ENCODE measurements around the gene ADAM19.

ADAM19 gene

DNA sequence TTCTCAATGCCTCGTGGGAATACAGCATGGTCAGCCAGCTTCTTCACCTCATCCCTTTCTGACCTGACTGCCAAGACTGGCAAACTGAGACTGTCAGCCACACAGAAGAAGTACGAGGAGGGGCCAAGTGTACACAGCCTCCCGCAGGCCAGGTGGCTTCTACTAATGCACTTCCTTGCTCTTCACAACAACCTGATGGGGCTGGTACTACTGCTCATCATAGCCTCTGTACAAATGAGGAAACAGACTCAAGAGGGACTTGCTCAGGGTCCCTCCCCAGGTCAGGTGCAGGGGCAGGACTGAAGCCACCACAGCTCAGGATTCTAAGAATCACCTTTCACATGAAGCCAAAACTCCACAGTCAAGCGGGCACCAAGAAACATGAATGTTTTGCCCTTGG, 94.3 kb downstream of the ADAM19 start:
- no peak for DNase-seq

DNA sequence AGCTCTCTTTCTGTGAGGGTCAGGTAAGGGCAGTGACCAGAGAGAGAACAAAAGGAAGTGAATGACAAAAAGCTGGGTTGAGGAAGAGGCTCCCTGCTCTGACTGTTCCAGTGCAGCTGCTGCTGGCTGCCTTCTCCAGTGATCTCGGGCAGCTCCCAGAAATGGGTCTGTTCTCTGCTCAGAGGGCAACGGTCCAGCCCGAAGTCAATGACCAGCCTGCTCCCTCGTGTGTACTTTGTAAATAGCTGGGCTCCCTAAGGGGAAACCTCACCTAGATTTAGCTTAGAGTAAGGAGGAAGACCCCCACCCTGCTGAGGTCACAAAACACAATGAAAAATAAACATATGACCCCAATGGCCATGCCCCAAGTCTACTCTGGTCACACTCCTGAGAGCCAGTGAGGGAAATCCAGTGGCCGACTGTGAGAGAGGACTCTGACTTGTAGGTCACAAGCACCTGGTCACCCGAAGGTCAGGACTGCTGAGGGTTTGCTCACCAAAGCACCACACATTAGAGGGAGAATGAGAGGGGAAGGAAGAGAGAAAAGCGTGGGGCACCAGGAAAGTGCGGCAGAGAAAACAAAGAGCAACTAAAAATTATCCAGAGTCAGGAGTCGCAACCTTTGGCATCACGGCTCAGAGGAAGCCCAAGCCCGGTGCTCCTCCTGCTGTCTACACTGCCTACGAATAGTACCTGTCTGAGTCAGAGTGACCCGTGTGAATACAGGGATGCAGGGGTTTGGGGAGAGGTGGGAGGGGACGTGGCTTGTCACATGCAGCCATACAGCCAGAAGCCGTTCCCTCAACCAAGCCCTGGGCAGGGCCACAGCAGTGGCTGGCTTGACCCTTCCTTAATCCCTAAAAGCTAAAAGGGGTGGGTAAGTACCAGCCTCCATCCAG, 95.7 kb downstream of the ADAM19 start:
- DNase-seq = no peak

DNA sequence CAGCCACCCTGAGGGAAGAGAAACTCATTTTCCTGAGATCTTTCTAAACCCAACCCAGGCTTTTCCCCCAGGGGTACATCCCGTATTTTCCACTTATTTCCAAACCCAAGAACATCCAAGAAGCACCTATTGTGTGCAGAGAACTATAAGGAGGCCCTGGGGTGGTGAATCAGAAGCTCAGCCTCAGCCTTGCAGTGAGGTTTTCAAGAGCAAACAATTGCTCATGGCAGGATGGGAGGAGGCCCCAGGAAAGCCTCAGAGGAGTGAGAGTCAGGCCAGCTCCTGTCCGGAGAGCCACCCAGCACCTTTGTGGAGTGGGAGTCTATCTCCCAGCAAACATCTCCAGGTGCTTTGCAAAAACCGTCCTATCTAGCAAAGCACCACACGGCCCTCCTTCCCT, 96.4 kb downstream of the ADAM19 start:
- no peak for DNase-seq

DNA sequence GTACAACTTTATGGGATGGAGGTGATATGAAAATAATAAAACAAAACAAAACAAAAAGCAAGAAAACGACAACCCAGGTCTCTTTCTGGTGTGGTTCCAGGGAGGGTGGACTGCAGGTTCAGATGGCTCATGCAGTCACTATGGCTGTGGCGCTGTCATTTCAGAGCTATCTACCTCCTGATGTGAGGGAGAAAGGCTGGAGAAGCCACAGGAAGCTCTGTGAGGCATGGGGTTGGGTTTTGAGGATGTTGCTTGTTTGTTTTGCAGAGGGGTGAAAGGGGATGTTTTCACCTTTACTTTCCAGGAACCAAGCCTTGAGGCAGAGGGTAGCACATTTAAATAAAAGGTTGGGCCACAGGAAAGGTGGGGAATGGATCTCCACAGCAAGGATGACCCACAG, 96.8 kb downstream of the ADAM19 start:
- no peak for DNase-seq

DNA sequence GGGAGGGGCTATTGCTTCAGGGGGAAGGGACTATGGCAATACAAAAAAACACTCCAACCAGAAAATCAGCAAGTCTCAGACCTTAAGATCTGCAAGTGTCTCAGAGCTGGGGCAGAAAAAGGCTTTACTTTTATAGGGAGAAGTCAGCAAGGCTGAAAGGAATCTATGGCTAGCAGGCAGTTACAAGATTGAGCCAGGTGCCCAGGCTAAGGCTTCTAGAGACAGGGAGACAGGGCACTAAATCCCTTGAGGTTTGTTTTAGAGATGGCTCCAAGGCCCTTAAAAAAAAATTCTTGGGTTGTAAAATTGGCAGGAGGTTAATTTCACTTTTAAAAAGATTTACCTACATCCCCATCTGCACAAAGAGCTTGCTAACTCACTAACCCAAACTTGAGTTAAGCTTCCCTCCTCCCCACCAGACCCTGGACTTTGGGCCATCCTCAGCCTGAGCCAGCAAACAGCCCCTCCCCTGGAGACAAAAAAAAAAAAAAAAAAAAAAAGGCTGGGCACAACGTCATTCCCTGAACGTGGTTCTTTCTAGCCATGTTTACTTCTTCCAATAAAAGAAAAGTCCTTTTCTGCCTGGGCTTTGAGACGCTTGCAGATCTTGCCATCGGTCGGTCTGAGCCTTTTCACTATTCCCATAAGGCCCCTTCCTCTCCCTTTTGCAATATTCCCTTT, 97.6 kb downstream of the ADAM19 start:
- no peak for DNase-seq

DNA sequence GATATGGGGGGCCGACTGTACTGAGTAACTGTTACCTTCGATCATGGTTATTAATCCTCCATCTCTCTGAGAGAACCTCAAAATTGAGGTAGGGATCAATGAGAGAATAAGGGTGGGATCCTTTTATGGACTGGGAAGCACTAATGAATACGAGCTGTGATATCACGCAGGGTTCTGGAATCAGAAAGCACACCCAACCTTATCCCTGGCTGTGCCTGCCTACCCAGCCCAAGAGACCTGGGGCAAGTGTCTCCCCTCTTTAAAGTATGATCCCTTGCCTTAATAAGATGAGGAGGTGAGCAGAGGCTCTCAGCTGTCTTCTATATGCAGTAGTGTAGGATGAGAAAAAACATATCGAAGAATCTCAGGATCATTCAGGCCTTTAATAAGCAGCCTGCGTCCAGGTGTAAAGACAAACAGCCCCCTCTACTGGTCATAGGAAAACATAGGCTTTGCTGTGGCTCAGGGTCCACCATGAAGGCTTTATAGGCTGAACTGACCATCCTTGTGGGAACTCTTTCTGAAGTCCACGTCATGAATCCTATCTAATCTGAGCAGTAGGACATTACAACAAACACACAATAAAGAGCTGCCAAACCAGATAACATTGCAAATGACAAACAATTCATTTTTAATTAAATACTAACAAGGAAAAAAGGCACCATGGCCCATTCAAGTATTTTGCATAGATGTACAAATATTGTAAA, 98.7 kb downstream of the ADAM19 start:
- DNase-seq = peak; percentile 45 to 70

DNA sequence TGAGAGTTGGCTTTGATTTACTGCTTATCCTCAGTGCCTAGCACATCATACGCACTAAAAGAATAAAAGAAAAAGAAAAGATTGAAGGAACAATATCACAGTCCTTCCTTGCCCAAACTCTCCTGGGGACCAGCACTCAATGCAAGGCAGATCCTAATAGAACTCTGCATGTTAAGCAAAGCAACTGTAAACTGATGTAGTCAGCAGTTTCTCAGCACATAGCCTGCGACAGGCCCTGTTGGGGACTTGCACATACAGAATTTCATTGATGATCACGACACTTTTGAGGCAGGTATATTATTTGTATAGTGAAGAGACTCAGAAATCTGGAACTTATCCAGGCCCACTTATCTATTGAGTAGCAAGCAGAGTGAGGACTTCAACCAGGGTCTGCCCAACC, 100.1 kb downstream of the ADAM19 start:
- no peak for DNase-seq

DNA sequence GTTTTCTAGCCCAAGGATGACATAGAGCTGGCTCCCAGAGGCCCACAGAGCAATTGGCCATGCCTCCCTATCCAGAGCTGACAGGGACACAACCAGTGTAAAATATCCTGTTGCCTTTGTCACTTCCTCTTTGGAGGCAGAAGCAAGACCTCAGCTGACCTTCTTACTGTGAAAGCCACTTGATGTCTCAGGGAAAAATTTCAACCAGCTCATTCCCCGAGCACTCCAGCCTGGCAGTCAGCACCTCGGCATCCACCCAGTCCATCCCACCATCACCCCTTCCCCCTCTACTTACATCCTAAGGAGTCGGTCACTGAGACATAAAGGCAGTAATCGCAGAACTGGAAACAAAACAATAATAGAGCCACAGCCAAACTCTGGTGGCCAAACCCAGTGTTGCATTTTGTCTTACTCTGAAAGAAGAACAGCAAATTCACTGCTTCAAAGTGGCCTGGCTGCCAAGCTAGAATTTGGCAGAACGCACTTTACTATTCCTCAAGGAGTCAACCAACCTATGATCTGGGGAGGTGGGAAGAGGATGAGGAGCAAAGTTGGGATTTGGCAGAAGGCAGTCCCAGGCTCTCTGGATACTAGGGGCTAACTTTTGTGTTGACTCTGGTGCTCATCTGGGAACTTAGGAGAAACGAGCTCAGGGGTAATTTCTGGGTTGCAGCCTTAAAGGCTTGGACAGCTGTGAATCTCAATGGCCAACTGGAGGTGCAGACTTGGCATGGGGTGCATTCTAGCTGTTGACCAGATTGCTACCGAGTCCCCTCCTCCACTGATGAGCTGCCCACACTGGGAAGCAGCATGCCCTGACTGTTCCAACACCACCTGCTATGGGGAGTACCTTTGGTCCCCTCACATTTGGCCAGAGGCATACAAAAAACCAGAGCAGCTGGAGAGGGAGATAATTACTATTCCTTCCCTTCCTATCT, 101.9 kb downstream of the ADAM19 start:
- no peak for DNase-seq

DNA sequence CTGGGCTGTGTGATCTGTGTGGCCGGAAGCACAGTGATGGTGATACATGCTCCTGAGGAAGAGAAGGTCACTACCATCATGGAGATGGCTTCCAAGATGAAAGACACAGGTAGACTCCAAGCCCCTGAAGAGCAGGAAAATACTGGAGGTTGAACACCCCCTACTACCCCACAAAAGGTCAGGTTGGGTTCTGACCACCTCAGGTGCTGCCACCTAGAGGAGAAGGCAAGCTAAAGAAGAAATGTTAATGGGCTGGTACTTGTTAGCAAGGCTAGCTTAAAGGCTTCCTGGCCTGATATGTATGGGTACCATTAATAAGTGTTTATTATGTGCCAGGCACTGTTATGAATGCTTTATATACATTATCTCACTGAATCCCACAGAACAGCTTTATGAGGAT, 103.9 kb downstream of the ADAM19 start:
- peak in 1 of 2 experiments; percentile 16 for DNase-seq

DNA sequence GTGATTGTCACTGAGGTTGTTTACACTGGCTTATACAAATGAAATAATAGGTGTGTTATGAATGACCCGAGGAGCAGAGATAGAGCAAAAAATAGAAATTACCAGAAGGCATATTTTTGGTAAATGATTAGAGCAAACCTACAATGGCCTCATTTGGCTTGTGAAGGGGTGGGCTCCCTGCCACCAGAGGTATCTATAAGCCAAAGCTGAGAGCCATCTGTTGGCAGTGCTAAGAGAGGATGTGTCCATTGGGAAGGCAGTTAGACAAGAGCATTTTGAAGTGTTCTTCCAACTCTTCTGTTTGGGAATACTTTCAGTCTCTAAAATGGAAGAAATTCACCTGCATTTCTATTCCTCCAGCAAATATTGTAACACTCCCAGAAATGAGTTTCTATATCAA, 104.9 kb downstream of the ADAM19 start:
- no peak for DNase-seq

DNA sequence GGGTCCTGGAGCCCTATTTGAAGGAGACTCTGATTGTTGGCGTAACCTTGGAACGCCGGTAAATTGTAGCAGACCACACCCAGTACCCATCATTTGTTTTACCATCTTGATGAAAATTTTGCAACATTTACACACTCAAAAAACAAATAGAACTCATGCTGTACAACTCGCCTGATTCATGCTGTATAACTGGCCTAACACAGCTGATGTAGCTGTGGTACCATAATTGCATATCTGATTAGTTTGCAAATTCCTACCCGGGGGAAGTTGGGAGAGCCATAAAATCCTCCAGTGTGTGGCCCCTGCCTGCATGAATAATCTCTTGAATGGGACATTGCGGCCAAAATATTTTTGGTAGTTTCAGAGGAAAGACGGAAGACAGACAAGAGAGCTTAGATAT, 105.9 kb downstream of the ADAM19 start:
- no peak for DNase-seq

DNA sequence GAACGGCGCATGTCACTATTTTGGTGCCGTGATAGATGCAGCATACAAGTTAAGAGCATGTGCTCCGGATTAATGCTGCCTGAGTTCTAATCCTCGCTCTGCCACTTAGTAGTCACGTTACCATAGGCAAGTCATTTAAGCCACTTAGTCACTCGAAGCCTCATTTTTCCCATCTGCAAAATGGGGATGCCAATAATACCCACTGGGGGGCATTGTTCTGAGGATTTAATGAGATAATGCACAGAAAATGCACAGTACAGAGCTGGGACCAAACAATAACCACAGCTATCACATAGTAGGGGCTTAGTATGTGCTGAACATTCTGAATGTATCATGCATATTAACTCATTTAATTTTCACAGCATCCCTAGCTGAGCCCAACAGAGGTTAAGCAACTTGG, 106.5 kb downstream of the ADAM19 start:
- DNase-seq = no peak

DNA sequence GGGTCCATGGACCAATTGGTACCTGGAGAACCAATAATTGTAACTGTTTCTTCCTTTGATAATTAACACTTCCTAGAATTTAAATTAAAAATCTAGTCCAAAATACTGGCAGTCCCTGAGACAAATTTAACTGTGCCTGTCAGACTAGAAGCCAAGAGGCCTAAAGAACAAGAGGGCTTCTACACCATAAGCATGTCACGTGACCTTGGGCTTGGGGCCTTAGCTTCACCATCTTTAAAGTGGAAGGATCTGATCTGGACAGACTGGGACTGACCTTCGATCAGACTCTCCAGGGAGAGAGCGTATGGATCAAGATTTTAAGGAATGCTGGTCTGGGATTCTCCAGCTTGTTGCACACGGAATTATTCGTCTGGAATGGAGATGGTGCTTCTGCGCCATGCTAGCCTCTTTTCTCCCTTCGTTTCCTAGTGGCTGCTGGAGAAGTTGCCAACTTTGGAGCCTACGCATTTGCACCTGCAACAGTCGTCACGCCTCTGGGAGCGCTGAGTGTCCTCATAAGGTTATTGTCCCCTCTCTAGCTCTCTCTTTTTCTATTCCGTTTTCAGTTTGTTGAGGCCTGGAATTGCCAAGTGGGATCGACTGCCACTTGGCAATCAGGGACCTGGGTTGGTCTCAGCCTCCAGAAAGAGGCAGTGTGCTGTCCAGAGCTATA, 107.1 kb downstream of the ADAM19 start:
- DNase-seq = no peak

DNA sequence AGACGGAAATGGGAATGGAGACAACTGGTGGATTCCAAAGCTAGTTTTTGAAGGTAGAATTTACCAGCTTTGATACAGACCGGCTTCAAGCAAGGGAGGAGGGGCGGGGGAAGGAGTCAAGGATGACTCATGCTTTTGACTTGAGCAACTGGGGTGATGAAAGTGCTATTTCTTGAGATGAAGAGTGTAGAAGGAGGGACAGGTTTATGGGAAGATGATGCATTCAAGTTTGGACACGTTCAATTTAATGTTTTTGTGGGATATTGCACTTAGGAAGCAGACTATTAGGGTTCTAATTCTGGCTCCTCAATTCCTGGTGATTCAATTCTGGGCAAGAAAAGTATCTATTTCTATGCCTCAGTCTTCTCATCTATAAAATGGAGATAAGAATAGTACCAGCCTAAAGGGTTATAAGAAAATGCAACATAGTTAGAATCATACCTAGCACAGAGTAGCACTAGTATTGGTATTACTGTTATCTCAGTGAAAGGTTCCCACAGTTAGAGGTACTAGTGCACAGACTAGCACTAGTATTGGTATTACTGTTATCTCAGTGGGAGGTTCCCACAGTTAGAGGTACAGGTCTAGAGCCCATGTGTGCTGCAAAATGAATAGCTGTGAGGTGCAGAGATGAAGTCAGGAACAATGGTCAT, 110.9 kb downstream of the ADAM19 start:
- no peak for DNase-seq

DNA sequence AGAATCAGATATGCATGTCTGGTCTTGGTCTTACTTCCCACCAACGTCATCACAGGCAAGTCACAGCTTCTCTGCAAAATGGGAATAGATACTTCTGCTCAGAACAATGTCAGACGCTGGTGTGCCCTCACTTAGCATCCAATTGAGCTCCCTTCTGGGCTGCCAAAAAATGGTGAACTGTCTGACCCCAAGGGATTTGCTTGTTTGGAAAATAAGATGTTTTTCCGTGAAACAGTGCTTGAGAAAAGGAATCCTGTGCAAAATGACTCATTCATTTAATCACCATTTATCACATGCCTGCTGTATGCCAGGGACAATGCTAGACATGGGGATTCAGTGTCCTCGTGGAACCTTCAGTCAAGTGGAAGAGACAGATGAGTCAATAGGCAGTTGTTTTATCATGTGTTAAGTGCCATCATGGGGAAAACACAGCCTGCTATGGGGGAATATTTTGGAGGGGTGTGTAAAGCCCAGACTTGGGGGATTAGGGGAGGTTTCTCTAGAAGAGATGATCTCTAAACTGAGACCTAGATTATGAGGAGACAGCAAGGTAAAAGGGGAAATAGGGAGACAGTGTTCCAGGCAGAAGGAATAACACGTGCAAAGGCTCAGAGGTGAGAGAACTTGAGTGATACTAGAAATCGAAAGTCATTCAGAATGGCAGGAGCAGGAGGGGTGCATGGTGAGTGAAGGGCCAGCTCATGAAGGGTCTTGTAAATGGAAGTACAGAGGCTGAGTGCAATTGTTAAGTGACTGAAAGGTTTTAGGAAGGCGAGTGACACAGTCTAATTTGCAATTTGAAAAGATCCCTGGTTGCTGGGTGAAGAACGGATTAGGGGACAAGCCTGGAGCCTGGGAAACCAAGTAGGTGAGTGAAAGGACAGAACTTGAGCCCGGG, 111.7 kb downstream of the ADAM19 start:
- DNase-seq = no peak

DNA sequence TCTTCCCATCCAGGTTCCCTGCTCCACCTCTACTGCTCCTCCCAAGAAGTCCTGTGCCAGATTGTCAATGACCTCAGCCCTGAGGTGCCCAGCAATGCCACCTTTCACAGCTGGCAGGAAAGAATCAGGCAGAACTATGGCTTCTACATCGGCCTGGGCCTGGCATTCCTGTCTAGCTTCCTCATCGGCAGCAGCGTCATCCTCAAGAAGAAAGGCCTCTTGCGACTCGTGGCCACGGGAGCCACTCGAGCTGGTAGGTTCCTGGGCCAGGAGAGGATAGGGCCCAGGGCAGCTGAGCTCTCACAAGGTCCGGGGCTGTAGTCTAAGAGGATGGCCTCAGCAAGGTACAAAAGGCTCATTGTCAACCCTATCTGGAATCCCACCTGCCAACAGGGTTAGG, 112.5 kb downstream of the ADAM19 start:
- no peak for DNase-seq

DNA sequence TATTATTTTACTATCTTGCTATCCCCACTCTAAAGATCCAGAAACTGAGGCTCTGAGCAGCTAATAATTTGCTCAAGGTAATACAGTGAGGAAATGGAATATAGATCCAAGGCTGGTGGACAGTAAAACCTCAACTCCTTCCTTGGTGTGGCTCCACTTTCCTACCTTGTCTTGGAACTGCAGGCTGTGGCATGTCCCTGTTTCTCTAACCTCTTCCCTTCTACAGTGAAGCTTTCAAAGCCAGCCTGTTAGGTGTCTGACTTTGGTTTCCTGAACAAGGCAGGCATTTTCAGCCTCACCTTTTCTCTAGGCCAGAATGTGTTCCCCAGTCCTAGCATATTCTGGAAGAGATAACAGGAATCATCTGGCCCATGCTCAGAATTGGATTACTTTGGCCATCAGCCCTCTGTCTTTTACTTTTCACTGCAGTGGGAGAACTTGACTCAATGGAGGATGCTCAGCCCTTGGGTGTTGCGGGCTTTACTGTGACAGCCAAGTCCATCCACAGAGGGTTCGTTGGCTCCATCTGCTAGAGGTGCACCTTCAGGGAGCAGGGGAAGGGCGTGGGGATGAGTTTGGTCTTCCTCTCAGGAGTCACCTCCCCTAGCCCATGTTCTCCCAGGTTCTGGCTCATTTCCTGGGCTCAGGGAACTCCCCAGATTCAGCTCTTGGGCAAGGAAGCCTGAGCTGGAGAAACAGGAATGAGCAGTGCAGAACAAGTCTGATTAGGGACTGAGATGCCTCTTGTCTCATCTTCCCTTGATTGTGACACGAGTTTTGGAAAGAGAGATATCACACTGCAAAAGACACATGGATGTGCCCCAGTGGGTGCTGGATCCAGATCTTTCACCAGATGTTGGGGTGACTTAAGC, 114.4 kb downstream of the ADAM19 start:
- no peak for DNase-seq

DNA sequence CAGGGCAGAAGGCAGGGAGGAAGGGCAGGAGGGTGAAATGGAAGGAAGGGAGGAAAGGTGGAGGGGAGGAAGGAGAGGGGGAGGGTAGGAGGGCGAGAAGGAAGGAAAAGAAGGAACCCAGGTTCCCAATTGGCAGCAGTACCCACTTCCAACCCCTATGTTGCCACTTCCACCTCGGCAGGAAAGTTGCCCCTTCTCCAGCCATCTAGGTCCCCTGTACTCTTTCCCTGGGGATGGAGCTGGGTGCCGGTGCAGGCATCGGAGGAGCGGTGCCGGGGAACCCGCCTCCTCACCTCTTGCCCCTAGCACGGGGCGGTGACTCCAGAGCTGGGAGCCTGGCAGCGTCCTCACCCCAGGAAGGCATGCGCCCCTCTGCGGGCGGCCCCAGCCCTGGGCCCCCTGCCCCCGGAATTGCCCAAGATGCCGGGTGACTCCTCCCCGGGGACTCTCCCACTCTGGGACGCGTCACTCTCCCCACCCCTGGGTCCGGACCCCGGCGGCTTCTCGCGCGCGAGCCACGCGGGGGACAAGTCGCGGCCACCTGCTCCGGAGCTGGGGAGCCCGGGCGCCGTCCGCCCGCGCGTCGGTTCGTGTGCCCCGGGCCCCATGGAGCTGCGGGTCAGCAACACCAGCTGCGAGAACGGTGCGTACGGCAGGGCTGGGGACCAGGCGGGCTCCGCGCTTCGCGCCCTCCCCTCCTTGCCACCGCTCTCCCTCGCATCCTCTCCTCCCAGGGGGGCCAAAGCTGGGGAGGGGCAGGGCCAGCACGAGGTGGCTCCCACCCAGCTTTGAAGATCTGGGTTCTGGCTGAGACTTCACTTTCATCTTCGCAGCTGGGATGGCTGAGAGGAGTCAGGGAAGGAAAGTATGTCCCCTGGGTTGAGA, 115.6 kb downstream of the ADAM19 start, which contains the start of gene NIPAL4:
NIPAL4 (plus strand) TSS at position 499 of the 885 bp plus-strand sequence; CDS start at position 607, 108 bp downstream.
- DNase-seq = no peak

Measured in SHP77 (cell line).